Measurements from ENCODE around the gene TUBB2B.

TUBB2B gene

DNA sequence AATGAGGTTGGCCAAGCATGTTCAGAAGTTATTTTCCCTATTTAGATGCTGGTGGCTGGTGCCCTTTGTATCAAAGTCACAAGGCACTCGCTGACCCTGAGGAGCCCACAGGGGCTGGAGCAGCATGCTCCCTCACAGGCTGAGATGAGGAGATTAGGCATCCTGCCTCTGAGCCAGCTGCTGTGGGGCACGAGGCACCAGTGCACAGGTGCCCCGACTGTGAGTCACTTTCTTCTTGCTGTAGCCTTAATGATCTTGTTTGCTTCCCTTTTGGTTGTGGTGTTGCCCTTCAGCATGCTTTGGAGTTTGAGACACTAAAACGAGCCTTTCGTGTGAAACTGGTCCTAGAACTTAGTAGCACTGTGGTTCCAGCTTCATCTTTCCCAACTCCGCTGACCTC is 35.6 kb upstream of the TUBB2B start:
- no peak for DNase-seq (ENCODE audit: low read depth)
- TF ChIP-seq, protein P1, sequence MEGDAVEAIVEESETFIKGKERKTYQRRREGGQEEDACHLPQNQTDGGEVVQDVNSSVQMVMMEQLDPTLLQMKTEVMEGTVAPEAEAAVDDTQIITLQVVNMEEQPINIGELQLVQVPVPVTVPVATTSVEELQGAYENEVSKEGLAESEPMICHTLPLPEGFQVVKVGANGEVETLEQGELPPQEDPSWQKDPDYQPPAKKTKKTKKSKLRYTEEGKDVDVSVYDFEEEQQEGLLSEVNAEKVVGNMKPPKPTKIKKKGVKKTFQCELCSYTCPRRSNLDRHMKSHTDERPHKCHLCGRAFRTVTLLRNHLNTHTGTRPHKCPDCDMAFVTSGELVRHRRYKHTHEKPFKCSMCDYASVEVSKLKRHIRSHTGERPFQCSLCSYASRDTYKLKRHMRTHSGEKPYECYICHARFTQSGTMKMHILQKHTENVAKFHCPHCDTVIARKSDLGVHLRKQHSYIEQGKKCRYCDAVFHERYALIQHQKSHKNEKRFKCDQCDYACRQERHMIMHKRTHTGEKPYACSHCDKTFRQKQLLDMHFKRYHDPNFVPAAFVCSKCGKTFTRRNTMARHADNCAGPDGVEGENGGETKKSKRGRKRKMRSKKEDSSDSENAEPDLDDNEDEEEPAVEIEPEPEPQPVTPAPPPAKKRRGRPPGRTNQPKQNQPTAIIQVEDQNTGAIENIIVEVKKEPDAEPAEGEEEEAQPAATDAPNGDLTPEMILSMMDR (conservative IDR thresholded peaks at IDR 0.05; ENCODE audit: low read length): no peak
- no peak overlapping the region for H3K4me3 ChIP-seq (ENCODE audit: low read length)

DNA sequence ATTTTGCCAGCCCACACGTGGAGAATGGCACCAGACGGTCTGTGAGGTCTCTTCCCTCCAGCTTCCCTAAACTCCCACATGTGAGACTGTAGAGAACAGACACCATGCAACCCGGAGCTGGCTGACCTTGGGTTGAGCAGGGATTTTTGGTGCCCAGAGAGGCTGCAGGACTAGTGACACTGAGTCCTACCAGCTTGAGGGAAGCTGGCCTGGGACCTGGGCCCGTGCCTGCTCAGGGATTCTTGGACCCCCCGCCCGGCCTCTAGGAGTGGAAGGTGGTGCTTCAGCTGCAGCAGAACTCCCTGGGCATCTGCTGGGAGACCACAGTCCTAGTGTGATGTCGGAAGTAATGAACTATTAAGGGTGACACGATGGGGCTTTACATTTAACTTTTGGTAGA is 34.5 kb upstream of the TUBB2B start:
- TF ChIP-seq, protein P1 (conservative IDR thresholded peaks at IDR 0.05; ENCODE audit: low read length): no peak
- no peak overlapping the region for H3K4me3 ChIP-seq (ENCODE audit: low read length)
- no peak for DNase-seq (ENCODE audit: low read depth)

DNA sequence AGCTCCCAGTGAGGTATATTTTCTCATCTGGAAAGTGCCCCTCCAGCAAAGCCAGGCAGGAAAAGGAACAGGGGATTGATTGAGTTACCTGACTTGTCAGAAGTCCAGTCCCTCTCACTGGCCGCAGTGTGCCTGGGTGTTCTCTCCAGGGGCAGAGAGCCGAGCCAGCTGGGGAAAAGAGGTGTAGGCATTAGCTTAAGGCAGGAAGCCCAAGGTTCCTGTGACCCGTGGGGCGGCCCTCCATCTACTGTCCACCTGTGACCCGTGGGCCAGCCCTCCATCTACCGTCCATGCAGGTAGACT is 34.0 kb upstream of the TUBB2B start:
- no peak overlapping the region for H3K4me3 ChIP-seq (ENCODE audit: low read length)

DNA sequence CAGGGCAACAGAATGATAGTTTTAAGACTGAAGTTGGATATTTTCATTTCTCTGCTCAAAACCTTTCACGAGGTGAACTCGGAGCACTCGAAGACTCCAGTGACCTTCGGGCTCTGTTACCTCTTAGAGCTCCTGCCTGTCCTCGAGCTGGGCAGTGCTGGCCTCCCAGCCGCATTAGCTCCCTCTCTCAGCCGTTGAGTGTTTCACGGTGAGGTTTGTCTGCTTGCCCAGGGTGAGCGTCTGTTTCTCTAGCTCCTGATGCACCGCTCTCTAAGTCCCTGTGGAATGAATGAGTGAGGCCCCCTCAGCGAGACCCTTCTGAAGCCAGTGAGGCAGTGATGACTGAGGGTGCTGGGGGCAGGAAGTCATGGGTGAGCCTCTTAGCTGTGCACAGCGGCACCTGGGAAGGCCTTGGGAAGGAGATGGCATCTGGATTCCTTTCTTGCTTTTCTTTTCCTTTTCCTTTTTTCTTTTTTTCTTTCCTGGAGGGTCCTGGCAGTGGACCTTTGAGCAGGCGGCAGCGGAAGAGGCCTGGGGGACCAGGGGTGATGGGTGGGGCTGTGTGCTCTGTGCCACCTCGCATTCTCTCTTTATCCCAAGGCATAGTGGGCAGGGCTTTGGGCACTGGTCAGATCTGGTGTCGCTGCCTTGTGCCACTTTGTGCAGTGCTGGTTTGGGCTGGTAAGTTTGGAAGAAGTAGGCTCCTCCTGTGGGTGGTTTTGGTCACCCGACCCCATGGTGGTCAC is 33.5 kb upstream of the TUBB2B start:
- DNase-seq (ENCODE audit: low read depth): no peak
- TF ChIP-seq, protein P1 (conservative IDR thresholded peaks at IDR 0.05; ENCODE audit: low read length): no peak
- H3K4me3 ChIP-seq (ENCODE audit: low read length): no peak overlapping the region

More for the DNA sequence above, 34.0 kb upstream of the TUBB2B start:
- TF ChIP-seq, protein P1 (conservative IDR thresholded peaks at IDR 0.05; ENCODE audit: low read length): no peak
- DNase-seq (ENCODE audit: low read depth): no peak

DNA sequence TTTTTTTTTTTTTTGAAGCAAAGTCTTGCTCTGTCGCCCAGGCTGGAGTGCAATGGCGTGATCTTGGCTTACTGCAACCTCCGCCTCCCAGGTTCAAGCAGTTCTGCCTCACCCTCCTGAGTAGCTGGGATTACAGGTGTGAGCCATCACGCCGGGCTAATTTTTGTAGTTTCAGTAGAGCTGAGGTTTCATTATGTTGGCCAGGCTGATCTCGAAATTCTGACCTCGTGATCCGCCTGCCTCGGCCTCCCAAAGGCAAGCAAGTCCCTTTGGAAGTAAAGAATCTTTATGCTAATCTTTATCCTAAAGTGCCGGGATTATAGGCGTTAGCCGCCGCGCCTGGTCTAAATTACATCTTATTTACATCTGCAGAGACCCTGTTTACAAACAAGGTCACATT is 32.8 kb upstream of the TUBB2B start:
- no peak for DNase-seq (ENCODE audit: low read depth)
- no peak overlapping the region for H3K4me3 ChIP-seq (ENCODE audit: low read length)
- TF ChIP-seq, protein P1 (conservative IDR thresholded peaks at IDR 0.05; ENCODE audit: low read length): no peak

DNA sequence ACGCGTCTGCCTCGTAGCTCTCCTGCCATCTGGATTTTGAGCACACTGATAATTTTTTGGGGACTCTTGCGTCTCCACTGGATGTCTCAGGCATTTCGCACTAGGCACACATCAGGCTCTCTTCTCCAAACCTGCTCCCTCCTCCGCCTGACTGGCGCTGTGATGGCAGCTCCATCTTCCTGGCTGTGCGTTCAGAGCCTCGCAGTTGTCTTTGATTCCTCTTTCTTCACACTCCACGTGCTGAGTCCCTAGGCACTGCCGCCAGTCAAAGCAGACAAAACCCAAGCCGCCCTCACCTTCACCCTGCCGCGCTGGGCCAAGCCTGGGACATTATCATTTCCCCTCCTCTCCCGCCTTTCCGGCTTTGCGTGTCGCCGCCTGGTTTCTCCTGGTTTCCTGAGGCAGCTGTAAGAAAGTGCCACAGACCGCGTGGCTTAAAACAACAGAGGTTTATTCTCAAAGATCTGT is 32.1 kb upstream of the TUBB2B start:
- H3K4me3 ChIP-seq (ENCODE audit: low read length): peak overlapping the region; percentile 91
- TF ChIP-seq, protein P1 (conservative IDR thresholded peaks at IDR 0.05; ENCODE audit: low read length): peak; percentile 20; the same call in 1 of the 2 replicates
- peak; percentile 42 for DNase-seq (ENCODE audit: low read depth)

DNA sequence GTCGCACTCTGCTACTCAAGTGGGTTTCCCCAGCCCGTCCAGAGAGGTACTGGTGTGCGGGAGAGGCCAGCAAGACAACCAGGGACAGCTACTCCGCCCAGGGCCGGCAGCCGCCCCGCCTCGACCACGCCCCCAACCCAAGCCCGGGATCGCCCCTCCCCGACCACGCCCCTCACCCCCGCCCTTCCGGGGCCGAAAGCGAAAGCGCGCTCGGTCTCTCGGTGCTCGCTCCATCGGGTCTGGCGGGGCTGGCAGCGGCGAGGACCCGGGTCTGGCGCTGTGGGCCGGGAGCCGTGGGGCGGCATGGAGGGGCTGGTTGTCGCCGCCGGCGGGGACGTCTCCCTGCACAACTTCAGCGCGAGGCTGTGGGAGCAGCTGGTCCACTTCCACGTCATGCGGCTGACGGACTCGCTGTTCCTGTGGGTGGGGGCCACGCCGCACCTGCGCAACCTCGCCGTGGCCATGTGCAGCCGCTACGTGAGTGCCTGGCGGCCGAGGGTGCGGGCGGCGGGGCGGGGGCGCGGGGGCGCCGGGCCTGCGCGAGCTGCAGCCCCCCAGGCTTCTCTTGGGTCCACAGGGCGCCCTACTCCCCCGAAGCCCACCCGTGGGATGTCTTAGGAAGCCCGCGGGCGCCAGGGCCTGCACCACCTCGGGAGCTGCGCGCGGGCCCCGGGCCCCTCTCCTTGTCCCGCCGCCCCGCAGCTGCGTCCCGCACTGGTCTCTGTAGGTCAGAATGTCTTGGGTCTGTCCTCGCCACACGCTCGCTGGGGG is 31.5 kb upstream of the TUBB2B start, which contains the start of gene PSMG4:
Gene PSMG4 (plus strand): TSS at position 228 of the 771 bp plus-strand sequence. CDS start 76 bp downstream, at position 304.
- peak; percentile 85 for DNase-seq (ENCODE audit: low read depth)
- TF ChIP-seq, protein P1 (conservative IDR thresholded peaks at IDR 0.05; ENCODE audit: low read length): no peak
- peak within 1 kb of the TSS; percentile 91 for H3K4me3 ChIP-seq (ENCODE audit: low read length)

All from AG10803 (cell line).